Natural killer cell (primary cell): ENCODE results near the gene GRIK1. TPM values are rescaled to one million over a fixed set of nuclear protein-coding genes. Genes with fewer than 3 reads are reported as not detected.

Experiments
- ATAC-seq, 3 donors: fragments of 150-1000 bp in 2 of 3; fragments of 200-7000 bp in 1 of 3; cut with Tn5 transposase; 1 replicate in 1 of 3; 2 replicates in 2 of 3; pipeline ENCODE4 v1.10.0; 2021; ENCODE audit warnings: mild to moderate bottlenecking in 2 of 3, moderate library complexity in 2 of 3
- DNase-seq, 2 donors: peaks; one replicate each; pipeline versions ENCODE4 v3.0.0 to v3.0.0-alpha.2; 2013 to 2021; ENCODE audit warnings: mixed read lengths in 1 of 2
- H3K27ac ChIP-seq: one replicate; pipeline ENCODE4 v1.5.1; 2013; ENCODE audit warnings: mild to moderate bottlenecking, low read length
- H3K27me3 ChIP-seq: one replicate; pipeline ENCODE4 v1.6.1; 2013; ENCODE audit warnings: low read length; ENCODE audit not compliant: control insufficient read depth, insufficient read depth
- H3K36me3 ChIP-seq: one replicate; pipeline ENCODE4 v1.6.1; 2013; ENCODE audit warnings: low read length; ENCODE audit not compliant: control insufficient read depth, insufficient read depth
- H3K4me1 ChIP-seq: one replicate; pipeline ENCODE4 v1.6.1; 2013; ENCODE audit warnings: low read length; ENCODE audit not compliant: control insufficient read depth, insufficient read depth
- H3K4me3 ChIP-seq: one replicate; pipeline ENCODE4 v1.5.1; 2013; ENCODE audit warnings: low read length
- H3K9me3 ChIP-seq: one replicate; pipeline ENCODE4 v1.6.1; 2013; ENCODE audit warnings: low read length; ENCODE audit not compliant: control insufficient read depth, insufficient read depth
- H3K27ac Mint-ChIP-seq, 2 donors: one replicate each; pipeline ENCODE4 v1.8.0; 2022; ENCODE audit warnings: mild to moderate bottlenecking in 2 of 2, mixed read lengths in 2 of 2, moderate library complexity in 1 of 2
- H3K27me3 Mint-ChIP-seq, 2 donors: one replicate each; pipeline ENCODE4 v1.8.0; 2022; ENCODE audit warnings: low read depth in 2 of 2, mixed read lengths in 2 of 2
- H3K36me3 Mint-ChIP-seq: one replicate; pipeline ENCODE4 v1.8.0; 2022; ENCODE audit warnings: mixed read lengths
- H3K4me1 Mint-ChIP-seq, 2 donors: one replicate each; pipeline ENCODE4 v1.8.0; 2022; ENCODE audit warnings: mixed read lengths in 2 of 2
- H3K4me3 Mint-ChIP-seq: one replicate; pipeline ENCODE4 v1.8.0; 2022; ENCODE audit warnings: mild to moderate bottlenecking, moderate library complexity, mixed read lengths
- H3K9me3 Mint-ChIP-seq, 2 donors: one replicate each; pipeline ENCODE4 v1.8.0; 2022; ENCODE audit warnings: mixed read lengths in 2 of 2
- WGBS: methylation state at CpG from one replicate; pipeline ENCODE4 v1.1.7; 2013; ENCODE audit warnings: missing lambda C conversion rate; ENCODE audit not compliant: insufficient coverage; 5-methylcytosine and 5-hydroxymethylcytosine counted together
- intact Hi-C: fragments of 100-400 bp; cut with micrococcal nuclease; formaldehyde crosslinking; loops from one replicate; pipeline ENCODE4 v1.14.2; 2022
- total RNA-seq, 4 donors: library from RNA; stranded (reverse); fragments of 120-200 nt in 1 of 4; gene quantifications; one replicate each; pipeline versions ENCODE4 v1.2.3 to v1.2.4, GENCODE V29; 2013 to 2022
- TF ChIP-seq, protein P1 (sequence below): fragments of 200-600 bp; IDR thresholded peaks from one replicate; pipeline ENCODE4 v1.8.0; 2022; ENCODE audit warnings: antibody characterized with exemption

The GRIK1 gene
- total RNA-seq, 3 donors from 2014 or later (not counting 1 experiment from before 2014, with no cell fraction given), result not detected

DNA sequence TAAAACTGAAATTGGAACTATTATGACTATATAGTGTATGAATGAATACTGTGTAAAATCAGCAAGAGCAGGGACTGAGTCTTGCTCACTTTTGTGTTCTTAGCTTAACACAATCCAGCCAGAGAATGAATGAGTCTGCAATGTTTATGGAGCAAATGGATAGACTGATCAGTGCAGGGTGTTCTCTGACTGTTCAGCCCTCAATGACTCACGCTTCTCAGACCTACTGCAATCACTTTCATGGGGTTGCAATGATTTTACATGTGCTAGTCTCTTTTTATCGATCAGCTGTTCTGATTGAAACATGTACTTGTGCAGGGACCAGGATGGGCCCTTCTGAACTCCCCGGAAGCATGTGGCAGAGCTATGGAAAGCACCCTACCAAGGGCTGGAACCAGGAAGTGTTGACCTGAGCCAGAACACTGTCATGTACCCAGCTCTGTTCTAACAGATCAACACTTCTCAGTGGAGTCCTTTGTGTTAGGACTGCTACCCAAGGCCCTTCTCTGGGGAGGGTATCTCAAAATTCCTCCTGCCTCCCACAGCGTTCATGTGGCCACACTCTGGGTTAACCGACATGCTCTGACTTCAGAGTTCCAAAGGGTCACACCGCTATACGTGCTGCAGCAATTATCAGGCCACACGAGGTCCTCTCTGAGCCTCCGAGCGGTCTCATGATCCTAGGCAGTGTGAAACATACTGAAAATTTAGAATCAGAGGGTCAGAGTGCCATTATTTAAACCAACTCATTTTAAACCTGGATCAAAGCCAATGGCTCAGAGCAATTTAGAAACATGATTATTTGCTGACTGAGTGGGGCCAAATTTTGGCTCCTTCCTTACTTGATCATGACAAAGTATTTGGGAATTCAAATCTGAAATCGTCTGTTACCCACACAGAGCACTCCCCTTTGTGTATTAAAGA lies 35.2 kb downstream of the GRIK1 start:
- Histone ChIP-seq H3K27me3 (no peaks in the 10 kb centered on the region), H3K4me1 (no peaks in the 10 kb centered on the region), H3K36me3 (no peaks in the 10 kb centered on the region), H3K9me3 (peaks cover 7% of the 10 kb centered on the region), H3K27ac (no peak overlapping the region), H3K4me3 (no peak overlapping the region)
- Mint-ChIP-seq H3K27me3 (no peaks in the 10 kb centered on the region), H3K36me3 (no peaks in the 10 kb centered on the region), H3K4me1 (no peaks in the 10 kb centered on the region), H3K9me3 (peaks cover 14 to 15% of the 10 kb centered on the region in 2 donors), H3K27ac (no peak overlapping the region), H3K4me3 (no peak overlapping the region)
- TF ChIP-seq, protein P1, sequence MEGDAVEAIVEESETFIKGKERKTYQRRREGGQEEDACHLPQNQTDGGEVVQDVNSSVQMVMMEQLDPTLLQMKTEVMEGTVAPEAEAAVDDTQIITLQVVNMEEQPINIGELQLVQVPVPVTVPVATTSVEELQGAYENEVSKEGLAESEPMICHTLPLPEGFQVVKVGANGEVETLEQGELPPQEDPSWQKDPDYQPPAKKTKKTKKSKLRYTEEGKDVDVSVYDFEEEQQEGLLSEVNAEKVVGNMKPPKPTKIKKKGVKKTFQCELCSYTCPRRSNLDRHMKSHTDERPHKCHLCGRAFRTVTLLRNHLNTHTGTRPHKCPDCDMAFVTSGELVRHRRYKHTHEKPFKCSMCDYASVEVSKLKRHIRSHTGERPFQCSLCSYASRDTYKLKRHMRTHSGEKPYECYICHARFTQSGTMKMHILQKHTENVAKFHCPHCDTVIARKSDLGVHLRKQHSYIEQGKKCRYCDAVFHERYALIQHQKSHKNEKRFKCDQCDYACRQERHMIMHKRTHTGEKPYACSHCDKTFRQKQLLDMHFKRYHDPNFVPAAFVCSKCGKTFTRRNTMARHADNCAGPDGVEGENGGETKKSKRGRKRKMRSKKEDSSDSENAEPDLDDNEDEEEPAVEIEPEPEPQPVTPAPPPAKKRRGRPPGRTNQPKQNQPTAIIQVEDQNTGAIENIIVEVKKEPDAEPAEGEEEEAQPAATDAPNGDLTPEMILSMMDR, result no peak
- ATAC-seq, result no peak
- no peak for DNase-seq
- intact Hi-C loops, result no loop called here
- 85% methylated on average over 11 of the region's 11 CpGs for WGBS

DNA sequence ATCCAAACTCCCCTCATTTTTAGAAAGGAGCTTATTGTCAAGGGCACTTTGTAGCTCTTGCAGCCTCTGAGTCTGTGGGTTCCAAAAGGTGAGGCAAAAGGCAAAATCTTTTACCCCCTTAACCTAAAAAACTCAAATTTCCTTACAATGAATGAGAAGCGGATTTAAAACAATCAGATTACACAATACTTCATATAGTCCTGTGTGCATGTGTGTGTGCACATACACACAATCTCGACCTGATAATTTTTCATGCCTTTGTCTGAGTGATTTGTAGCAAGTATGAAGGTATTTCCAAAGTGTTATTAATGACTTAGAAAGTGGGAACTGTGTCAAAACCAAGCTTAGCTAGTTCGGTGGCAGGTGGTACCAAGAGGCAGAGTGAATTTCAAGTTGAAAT lies 42.9 kb downstream of the GRIK1 start:
- Mint-ChIP-seq H3K4me3 (no peak overlapping the region), H3K4me1 (no peaks in the 10 kb centered on the region), H3K36me3 (no peaks in the 10 kb centered on the region), H3K9me3 (peaks cover 19 to 28% of the 10 kb centered on the region in 2 donors), H3K27ac (no peak overlapping the region), H3K27me3 (no peaks in the 10 kb centered on the region)
- Histone ChIP-seq H3K9me3 (peaks cover 6% of the 10 kb centered on the region), H3K36me3 (no peaks in the 10 kb centered on the region), H3K27ac (no peak overlapping the region), H3K4me3 (no peak overlapping the region), H3K27me3 (no peaks in the 10 kb centered on the region), H3K4me1 (no peaks in the 10 kb centered on the region)
- ATAC-seq (no peak), DNase-seq (no peak)
- TF ChIP-seq, protein P1, result no peak
- WGBS, result 67% methylated on average over 3 of the region's 3 CpGs
- intact Hi-C loops, result no loop called here

DNA sequence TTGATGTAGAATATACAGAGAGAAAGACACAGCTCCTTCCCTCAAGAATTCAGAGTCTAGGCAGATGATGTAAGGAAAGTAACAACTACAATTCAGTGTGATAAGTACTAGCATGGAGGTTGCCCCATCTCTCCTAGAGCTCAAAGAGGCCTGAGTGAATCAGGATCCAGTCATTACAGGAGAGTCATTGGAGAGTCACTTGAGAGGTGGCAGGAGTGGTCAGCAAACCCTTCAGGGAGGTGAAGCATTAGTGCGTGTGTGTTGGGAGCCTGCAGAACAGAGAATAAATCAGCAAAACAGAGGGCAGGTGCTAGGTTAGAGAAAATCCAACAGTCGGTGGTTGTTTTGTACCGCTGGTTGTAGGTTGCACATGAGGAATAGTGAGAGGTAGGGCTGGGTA lies 46.1 kb downstream of the GRIK1 start:
- H3K27ac Mint-ChIP-seq, result no peak overlapping the region
- intact Hi-C loops, result no loop called here
- Histone ChIP-seq H3K36me3 (no peaks in the 10 kb centered on the region), H3K4me3 (no peak overlapping the region), H3K27ac (no peak overlapping the region), H3K27me3 (no peaks in the 10 kb centered on the region), H3K9me3 (peaks cover 3% of the 10 kb centered on the region), H3K4me1 (no peaks in the 10 kb centered on the region)
- TF ChIP-seq, protein P1, result no peak
- peaks cover 9 to 15% of the 10 kb centered on the region in 2 donors for H3K9me3 Mint-ChIP-seq
- H3K4me1 Mint-ChIP-seq, result no peaks in the 10 kb centered on the region
- DNase-seq, result no peak
- no peaks in the 10 kb centered on the region for H3K36me3 Mint-ChIP-seq
- 97% methylated on average over 3 of the region's 3 CpGs for WGBS
- ATAC-seq, result no peak
- no peak overlapping the region for H3K4me3 Mint-ChIP-seq
- no peaks in the 10 kb centered on the region for H3K27me3 Mint-ChIP-seq
